Hematopoietic multipotent progenitor cell treated with erythropoietin and hydrocortisone succinate and interleukin-3 and kit ligand, for 17 days (in vitro differentiated cells): ENCODE results near the gene LOXL4.

Experiments used
- DNase-seq: peaks from one replicate; pipeline ENCODE4 v3.0.0-alpha.2; 2015; ENCODE audit warnings: low spot score

The LOXL4 gene

GRCh38 chr10:98267894-98268693 lies at the start of gene LOXL4:
TSS of gene LOXL4 (minus strand) at chr10:98268194. CDS start at chr10:98263019, 5,175 bp downstream.
- no peak for DNase-seq

- DNase-seq = no peak
Observed at GRCh38 chr10:98316661-98317060, 48.7 kb upstream of the LOXL4 start.

GRCh38 chr10:98316170-98316569 lies 48.2 kb upstream of the LOXL4 start:
- no peak for DNase-seq

- no peak for DNase-seq
Observed at GRCh38 chr10:98314532-98315284, 46.7 kb upstream of the LOXL4 start.

GRCh38 chr10:98313598-98313997 lies 45.6 kb upstream of the LOXL4 start:
- DNase-seq = no peak

- no peak for DNase-seq
Observed at GRCh38 chr10:98312822-98313221, 44.8 kb upstream of the LOXL4 start.

- no peak for DNase-seq
Observed at GRCh38 chr10:98312349-98312748, 44.4 kb upstream of the LOXL4 start.

- DNase-seq = no peak
Observed at GRCh38 chr10:98310701-98311100, 42.7 kb upstream of the LOXL4 start.

GRCh38 chr10:98309366-98310355 lies 41.7 kb upstream of the LOXL4 start:
- peak; percentile 45 for DNase-seq

- no peak for DNase-seq
Observed at GRCh38 chr10:98308669-98309365, 40.8 kb upstream of the LOXL4 start.

- no peak for DNase-seq
Observed at GRCh38 chr10:98307916-98308541, 40.0 kb upstream of the LOXL4 start.

GRCh38 chr10:98306501-98306900 lies 38.5 kb upstream of the LOXL4 start:
- DNase-seq = no peak

- no peak for DNase-seq
Observed at GRCh38 chr10:98303569-98303968, 35.6 kb upstream of the LOXL4 start.

GRCh38 chr10:98302741-98303365 lies 34.9 kb upstream of the LOXL4 start:
- DNase-seq = no peak

- DNase-seq = no peak
Observed at GRCh38 chr10:98301664-98302319, 33.8 kb upstream of the LOXL4 start.

- DNase-seq = no peak
Observed at GRCh38 chr10:98300526-98301229, 32.7 kb upstream of the LOXL4 start.

- no peak for DNase-seq
Observed at GRCh38 chr10:98299341-98299740, 31.3 kb upstream of the LOXL4 start.

GRCh38 chr10:98296524-98296923 lies 28.5 kb upstream of the LOXL4 start:
- no peak for DNase-seq

- DNase-seq = no peak
Observed at GRCh38 chr10:98295907-98296306, 27.9 kb upstream of the LOXL4 start.
